AG09319 (cell line): ENCODE measurements around the gene FIBP.
A peak's percentile ranks its signal among the peaks of the same experiment; 100 is the strongest.

ENCODE experiments used
- DNase-seq: peaks from one replicate; pipeline ENCODE4 v3.0.0-alpha.2; 2010; ENCODE audit warnings: low read depth; ENCODE audit errors: extremely low read depth
- TF ChIP-seq, protein P1 (sequence below): IDR thresholded peaks from 2 replicates; pipeline ENCODE4 v1.5.1; 2011; ENCODE audit warnings: low read depth, mild to moderate bottlenecking, inconsistent platforms, low read length, moderate library complexity

The FIBP gene

DNA sequence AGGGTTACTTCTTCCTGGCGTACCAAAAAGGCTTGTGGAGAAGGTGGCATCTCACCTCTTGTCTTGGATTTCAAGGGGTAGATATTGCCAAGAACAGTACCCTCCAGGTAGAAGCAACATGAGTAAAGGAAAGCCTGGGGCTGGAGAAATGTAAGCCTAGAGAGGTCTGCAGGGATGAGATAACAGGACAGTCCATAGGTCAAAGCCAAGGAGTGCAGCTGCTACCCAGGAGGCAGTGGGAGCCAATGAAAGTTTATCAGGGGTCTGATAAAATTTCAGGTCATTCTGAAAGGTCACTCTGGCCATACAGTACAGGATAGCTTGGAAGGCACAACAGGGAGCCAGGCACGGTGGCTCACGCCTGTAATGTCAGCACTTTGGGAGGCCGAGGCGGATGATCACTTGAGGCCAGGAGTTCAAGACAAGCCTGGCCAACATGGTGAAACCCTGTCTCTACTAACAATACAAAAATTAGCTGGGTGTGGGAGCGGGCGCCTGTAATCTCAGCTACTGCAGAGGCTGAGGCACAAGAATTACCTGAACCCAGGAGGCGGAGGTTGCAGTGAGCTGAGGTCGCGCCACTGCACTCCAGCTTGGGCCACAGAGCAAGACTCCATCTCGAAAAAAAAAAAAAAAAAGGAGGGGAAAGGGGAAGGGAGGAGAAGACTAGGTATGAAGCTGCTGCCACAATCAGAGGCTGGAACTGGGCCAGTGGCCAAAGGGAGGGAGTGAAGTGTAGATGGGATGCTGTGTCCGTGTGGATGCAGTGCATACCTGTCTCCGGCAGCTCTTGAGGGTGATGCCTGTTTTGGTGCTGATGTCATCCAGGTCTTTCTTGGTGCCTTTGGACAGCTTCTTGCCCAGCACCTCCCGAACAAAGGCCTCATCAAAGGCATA is 1.2 kb downstream of the FIBP start:
- no peak for DNase-seq
- TF ChIP-seq, protein P1, sequence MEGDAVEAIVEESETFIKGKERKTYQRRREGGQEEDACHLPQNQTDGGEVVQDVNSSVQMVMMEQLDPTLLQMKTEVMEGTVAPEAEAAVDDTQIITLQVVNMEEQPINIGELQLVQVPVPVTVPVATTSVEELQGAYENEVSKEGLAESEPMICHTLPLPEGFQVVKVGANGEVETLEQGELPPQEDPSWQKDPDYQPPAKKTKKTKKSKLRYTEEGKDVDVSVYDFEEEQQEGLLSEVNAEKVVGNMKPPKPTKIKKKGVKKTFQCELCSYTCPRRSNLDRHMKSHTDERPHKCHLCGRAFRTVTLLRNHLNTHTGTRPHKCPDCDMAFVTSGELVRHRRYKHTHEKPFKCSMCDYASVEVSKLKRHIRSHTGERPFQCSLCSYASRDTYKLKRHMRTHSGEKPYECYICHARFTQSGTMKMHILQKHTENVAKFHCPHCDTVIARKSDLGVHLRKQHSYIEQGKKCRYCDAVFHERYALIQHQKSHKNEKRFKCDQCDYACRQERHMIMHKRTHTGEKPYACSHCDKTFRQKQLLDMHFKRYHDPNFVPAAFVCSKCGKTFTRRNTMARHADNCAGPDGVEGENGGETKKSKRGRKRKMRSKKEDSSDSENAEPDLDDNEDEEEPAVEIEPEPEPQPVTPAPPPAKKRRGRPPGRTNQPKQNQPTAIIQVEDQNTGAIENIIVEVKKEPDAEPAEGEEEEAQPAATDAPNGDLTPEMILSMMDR: no peak

DNA sequence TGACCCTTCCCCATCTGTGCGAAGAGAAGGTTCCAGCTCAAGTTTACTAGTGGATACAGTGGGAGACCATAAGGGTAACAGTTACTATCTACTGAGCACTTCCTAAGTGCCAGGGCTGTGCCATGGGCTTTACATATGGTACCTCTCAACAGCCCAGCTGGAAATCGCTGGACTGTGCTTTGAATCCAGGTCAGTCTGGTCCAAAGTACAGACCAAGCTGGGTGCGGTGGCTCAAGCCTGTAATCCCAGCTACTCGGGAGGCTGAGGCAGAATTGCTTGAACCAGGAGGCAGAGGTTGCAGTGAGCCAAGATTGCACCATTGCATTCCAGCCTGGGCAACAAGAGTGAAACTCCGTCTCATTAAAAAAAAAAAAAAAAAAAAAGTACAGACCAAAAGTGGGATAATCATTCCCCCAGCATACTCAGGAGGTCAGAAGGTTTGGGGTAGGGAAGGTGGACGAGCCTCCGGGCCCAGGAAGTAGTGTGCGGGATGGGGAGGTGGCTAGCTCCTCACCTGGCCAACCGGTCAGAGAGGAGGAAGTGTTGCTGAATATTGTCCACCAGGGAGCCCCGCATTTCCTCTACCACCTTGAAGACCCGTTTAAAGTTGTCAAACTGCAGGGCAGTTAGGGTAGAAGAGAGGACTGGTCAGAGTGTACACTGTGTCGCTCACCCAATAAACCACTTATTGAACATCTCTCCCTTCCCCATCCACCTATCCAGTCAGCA is 2.3 kb downstream of the FIBP start:
- no peak for DNase-seq
- TF ChIP-seq, protein P1: no peak

DNA sequence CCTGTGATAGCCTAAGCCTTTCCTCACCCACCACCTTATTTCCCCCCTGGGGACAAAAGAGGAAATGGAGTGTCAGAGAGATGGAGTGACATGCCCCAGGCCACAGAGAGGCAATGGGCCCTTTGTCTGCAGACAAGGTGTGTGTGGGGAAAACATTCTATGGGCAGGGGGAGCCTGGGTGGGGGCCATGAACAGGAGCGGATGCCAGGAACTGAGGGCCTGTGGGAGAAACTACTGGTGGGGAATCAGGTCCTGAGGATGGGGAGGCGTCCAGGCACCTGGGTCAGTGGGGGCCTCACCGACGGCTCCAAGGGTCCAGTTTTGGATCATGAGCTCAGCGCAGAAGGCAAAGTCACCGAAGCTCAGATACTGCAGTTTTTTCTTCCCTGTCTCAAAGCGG is 3.0 kb downstream of the FIBP start:
- TF ChIP-seq, protein P1: no peak
- DNase-seq: no peak

DNA sequence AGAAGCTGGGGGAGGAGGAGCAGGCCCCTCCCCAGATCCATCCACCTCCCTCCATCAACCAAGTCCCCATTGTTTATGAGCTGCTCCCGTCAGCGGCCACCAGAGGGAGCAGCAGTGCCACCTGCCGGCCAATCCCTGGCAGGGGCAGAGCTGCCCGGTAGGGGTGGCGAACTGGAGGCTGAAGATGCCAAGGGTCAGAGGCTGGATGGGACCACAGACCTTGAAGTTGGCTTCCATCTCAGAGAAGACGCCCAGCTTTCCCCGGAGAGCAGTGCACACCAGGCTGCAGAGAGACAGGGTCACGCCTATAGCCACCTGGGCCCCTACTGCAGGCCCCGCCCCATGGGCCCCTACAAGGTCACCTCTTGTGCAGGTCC is 3.6 kb downstream of the FIBP start:
- DNase-seq: no peak
- TF ChIP-seq, protein P1: peak; percentile 100

DNA sequence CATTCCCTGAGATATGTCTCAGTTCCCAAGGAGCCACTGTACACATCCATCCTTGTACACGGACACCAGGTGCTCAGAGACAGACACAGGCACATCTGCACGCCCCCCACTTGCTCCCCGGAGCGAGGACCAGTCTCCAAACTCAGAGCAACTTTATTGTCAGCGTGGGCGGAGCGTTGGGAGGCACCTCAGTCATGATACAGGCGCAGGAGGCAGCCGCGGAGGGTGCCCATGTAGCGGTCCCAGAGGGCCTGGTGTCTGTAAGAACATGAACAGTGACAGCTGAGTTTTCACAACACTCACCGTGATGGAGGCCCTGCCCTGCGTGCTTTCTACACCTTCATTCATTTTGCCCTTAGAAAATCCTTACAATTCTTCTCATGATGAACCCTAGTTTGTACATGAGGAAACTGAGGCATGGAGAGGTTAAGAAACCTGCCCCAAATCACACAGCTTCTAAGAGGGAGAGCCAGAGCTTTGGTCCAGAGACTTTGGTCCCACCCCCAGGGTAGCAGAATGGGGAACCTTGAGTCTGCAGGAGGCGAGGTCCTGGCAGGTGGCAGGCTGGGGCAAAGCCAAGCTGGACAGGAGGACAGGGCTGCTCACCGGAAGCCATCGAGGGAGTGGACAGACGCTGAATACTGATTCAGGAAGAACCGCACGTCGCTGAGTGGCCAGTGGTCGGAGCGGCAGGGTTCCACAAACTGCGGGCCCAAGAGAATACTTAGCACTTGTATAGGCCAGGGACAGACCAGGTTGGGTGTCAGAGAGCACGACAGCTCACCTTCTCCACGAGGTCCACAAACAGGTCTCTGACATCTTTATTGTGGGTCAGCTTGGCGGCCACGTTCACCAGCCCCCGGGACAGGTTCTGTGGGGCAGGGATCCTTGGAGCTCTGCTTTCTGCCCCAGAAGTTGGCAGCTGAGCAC is 4.2 kb downstream of the FIBP start:
- TF ChIP-seq, protein P1: no peak
- DNase-seq: no peak

DNA sequence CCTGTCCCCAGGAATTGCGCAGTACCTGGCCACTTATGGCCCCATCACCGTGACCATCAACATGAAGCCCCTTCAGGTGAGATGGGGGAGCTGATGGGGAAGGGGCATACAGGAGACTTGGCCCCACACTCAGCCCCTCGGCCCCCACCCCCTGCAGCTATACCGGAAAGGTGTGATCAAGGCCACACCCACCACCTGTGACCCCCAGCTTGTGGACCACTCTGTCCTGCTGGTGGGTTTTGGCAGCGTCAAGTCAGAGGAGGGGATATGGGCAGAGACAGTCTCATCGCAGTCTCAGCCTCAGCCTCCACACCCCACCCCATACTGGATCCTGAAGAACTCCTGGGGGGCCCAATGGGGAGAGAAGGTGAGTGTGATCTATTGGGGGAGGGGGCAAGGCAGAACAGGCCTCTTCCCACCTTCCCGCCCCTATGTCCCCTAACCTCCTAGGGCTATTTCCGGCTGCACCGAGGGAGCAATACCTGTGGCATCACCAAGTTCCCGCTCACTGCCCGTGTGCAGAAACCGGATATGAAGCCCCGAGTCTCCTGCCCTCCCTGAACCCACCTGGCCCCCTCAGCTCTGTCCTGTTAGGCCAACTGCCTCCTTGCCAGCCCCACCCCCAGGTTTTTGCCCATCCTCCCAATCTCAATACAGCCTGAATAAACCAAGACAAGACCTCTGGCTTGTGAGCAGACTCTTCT is 5.1 kb downstream of the FIBP start:
- TF ChIP-seq, protein P1: no peak
- DNase-seq: no peak
